Ishikawa (cell line): Measurements from ENCODE around the gene TANC1.

Experiments used
- CREB1 ChIP-seq: IDR thresholded peaks from 2 replicates; pipeline ENCODE4 v1.6.1; 2012; ENCODE audit warnings: low read depth
- EP300 ChIP-seq: IDR thresholded peaks from 2 replicates; pipeline ENCODE4 v1.6.1; 2012; ENCODE audit warnings: borderline replicate concordance
- FOXM1 ChIP-seq: IDR thresholded peaks from 2 replicates; pipeline ENCODE4 v1.6.1; 2012; ENCODE audit warnings: low read depth, borderline replicate concordance
- NFIC ChIP-seq: IDR thresholded peaks from 2 replicates; pipeline ENCODE4 v1.6.1; 2012
- RAD21 ChIP-seq: IDR thresholded peaks from 2 replicates; pipeline ENCODE4 v1.6.1; 2012; ENCODE audit warnings: low read depth
- REST ChIP-seq: IDR thresholded peaks from 2 replicates; pipeline ENCODE4 v1.6.1; 2012; ENCODE audit warnings: low read depth, mild to moderate bottlenecking
- TAF1 ChIP-seq: IDR thresholded peaks from 2 replicates; pipeline ENCODE4 v1.6.1; 2012; ENCODE audit warnings: low read depth, mild to moderate bottlenecking
- TCF12 ChIP-seq: IDR thresholded peaks from 2 replicates; pipeline ENCODE4 v1.6.1; 2012; ENCODE audit warnings: low read depth
- TEAD4 ChIP-seq: IDR thresholded peaks from 2 replicates; pipeline ENCODE4 v1.6.1; 2012
- YY1 ChIP-seq: IDR thresholded peaks from 2 replicates; pipeline ENCODE4 v1.6.1; 2012; ENCODE audit warnings: low read depth
- TF ChIP-seq, protein P1 (sequence below): IDR thresholded peaks from 2 replicates; pipeline ENCODE4 v1.6.1; 2012

DNA sequence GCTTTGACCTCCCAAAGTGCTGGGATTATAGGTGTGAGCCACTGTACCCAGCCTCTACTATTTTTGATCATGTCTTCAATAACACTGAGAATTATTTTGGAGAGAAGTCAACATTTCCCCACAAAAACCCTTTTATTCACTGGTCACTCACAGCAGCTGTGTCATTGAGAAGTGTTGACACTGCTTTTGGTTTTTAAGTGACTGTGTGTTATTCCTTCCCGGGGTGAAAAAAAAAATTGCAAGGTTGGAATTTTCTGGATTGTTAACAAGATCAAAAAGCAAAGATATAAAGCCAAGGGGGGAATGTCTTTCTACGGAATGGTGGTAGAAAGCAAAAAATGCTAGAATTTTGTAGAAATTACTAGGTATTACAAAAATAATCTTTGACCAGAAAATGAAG, 61.5 kb downstream of the TANC1 start:
- TF ChIP-seq TAF1 (no peak), REST (no peak), TCF12 (no peak), EP300 (no peak), CREB1 (no peak), FOXM1 (no peak), YY1 (no peak), RAD21 (no peak), NFIC (no peak), TEAD4 (no peak)
- TF ChIP-seq, protein P1, sequence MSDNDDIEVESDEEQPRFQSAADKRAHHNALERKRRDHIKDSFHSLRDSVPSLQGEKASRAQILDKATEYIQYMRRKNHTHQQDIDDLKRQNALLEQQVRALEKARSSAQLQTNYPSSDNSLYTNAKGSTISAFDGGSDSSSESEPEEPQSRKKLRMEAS = no peak
